Adrenal gland (tissue), 12 donors: ENCODE results near the gene WBP1L. TPM values are rescaled to one million over a fixed set of nuclear protein-coding genes. Genes with fewer than 3 reads are reported as not detected.
A peak's percentile ranks its signal among the peaks of the same experiment; 100 is the strongest.

Experiments used
- DNase-seq, 7 donors: peaks; one replicate each; pipeline ENCODE4 v3.0.0-alpha.2; 2019 to 2020
- H3K27ac ChIP-seq, 5 donors: fragments of 200-600 bp; sonication (generic) in 4 of 5; 1 replicate in 3 of 5; 2 replicates in 2 of 5; pipeline versions ENCODE4 v1.5.1 to v1.8.0; 2016 to 2020; ENCODE audit warnings: mild to moderate bottlenecking in 1 of 5
- H3K27me3 ChIP-seq: fragments of 200-600 bp; 2 replicates; pipeline ENCODE4 v1.8.0; 2021
- H3K36me3 ChIP-seq, 2 donors: fragments of 200-600 bp; replicated peaks in 1 of 2; 1 replicate in 1 of 2; 2 replicates in 1 of 2; pipeline versions ENCODE4 v1.5.1 to v1.8.0; 2018 to 2022
- H3K4me1 ChIP-seq, 2 donors: fragments of 200-600 bp; replicated peaks in 1 of 2; 1 replicate in 1 of 2; 2 replicates in 1 of 2; pipeline versions ENCODE4 v1.5.1 to v1.8.0; 2018 to 2021
- H3K4me3 ChIP-seq, 4 donors: fragments of 200-600 bp; sonication (generic) in 3 of 4; one replicate each; pipeline ENCODE4 v1.5.1; 2016 to 2018
- H3K9me3 ChIP-seq, 3 donors: fragments of 200-600 bp; sonication (generic) in 1 of 3; replicated peaks in 1 of 3; 1 replicate in 2 of 3; 2 replicates in 1 of 3; pipeline versions ENCODE4 v1.5.1 to v1.8.0; 2016 to 2021
- POLR2A ChIP-seq, 2 donors: fragments of 450-650 bp; IDR thresholded peaks; one replicate each; pipeline ENCODE4 v1.6.1; 2017; ENCODE audit warnings: antibody characterized with exemption in 2 of 2, mild to moderate bottlenecking in 2 of 2, moderate library complexity in 1 of 2
- WGBS, 4 donors: extraction: QIAGEN DNeasy Blood & Tissue Kit in 2 of 4; methylation state at CpG; one replicate each; pipeline versions ENCODE4 v1.1.5 to v1.1.7; 2013 to 2017; 5-methylcytosine and 5-hydroxymethylcytosine counted together
- intact Hi-C, 2 donors: fragments of 100-400 bp; cut with DNase I; formaldehyde crosslinking; loops; one replicate each; pipeline versions ENCODE4 v1.14.1 to v1.15.0; 2022 to 2023
- polyA plus RNA-seq, 3 donors: library from polyadenylated mRNA; stranded (reverse); fragments of 200-250 nt in 2 of 3; fragments of 350-450 nt in 1 of 3; fragmentation: Illumina TruSeq in 1 of 3; extraction: RNeasy Lipid Tissue Mini Kit (QIAGEN cat#74804) in 1 of 3; gene quantifications; one replicate each; pipeline ENCODE4 v1.2.3, GENCODE V29; 2013 to 2014
- total RNA-seq, 9 donors: library from RNA; depleted of rRNA in 4 of 9; stranded (reverse); fragments of >200 nt in 4 of 9; fragments of 120-200 nt in 1 of 9; fragmentation: NEBNext Ultra II Directional in 1 of 9; extraction: Animal tissue kit (Norgen Biotek cat#: 25700) in 1 of 9; gene quantifications; one replicate each; pipeline versions ENCODE4 v1.1.0 to v1.2.4, GENCODE V29; 2013 to 2023
- TF ChIP-seq, protein P1 (sequence below), 6 experiments: fragments of 450-650 bp in 4 of 6; fragments of 200-600 bp in 2 of 6; sonication (generic) in 1 of 6; IDR thresholded peaks; 1 replicate in 5 of 6; 2 replicates in 1 of 6; pipeline versions ENCODE4 v1.5.1 to v1.8.0; 2016 to 2021; ENCODE audit warnings: antibody characterized with exemption in 6 of 6, mild to moderate bottlenecking in 2 of 6, moderate library complexity in 1 of 6
- donor health status: healthy with polysubstance abuse.
- donor health status: Bipolar disorder and iron deficiency.
- donor health status: DM: yes; HTN: yes; CAD: no.
- donor health status: DM: no; HTN: no; CAD: no.
- donor health status: DM: no; HTN: no; CAD: no.
- donor health status: DM: yes; HTN: yes; CAD: no.

The WBP1L gene
- total and polyA plus RNA-seq, 12 donors, result 38.5 to 231 (median 107) TPM

DNA sequence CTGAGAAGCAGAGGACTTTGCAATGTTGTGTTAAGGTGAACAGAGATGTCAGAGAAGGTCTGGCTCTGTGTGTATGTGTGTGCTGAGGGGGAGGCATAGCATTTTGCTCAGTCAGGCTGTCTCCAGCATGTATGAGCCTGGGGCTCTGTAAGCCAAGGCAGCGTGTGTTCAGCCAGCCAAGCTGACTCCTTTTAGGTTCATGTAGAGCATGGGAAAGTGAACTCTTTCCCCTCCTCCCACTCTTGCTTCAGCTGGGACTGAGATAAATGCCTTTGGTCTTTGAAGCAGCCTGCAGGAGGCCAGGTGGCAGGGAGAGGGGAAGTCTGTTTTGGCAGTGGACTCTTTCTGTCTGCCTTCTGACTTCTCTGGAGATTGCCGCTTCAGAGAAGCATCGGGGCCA, 25.5 kb upstream of the WBP1L start:
- TF ChIP-seq POLR2A (IDR thresholded peaks at IDR 0.05), result no peak
- TF ChIP-seq, protein P1, sequence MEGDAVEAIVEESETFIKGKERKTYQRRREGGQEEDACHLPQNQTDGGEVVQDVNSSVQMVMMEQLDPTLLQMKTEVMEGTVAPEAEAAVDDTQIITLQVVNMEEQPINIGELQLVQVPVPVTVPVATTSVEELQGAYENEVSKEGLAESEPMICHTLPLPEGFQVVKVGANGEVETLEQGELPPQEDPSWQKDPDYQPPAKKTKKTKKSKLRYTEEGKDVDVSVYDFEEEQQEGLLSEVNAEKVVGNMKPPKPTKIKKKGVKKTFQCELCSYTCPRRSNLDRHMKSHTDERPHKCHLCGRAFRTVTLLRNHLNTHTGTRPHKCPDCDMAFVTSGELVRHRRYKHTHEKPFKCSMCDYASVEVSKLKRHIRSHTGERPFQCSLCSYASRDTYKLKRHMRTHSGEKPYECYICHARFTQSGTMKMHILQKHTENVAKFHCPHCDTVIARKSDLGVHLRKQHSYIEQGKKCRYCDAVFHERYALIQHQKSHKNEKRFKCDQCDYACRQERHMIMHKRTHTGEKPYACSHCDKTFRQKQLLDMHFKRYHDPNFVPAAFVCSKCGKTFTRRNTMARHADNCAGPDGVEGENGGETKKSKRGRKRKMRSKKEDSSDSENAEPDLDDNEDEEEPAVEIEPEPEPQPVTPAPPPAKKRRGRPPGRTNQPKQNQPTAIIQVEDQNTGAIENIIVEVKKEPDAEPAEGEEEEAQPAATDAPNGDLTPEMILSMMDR (IDR thresholded peaks at IDR 0.05), result no peak
- intact Hi-C loops, result no loop called here
- Histone ChIP-seq H3K27ac (peak overlapping the region in 2 of 5 donors; percentile 11 to 63), H3K27me3 (no peaks in the 10 kb centered on the region), H3K36me3 (no peaks in the 10 kb centered on the region), H3K9me3 (no peaks in the 10 kb centered on the region), H3K4me3 (no peak overlapping the region), H3K4me1 (peaks cover 7 to 35% of the 10 kb centered on the region in 2 donors)
- peak in 2 of 7 donors; percentile 35 to 58 for DNase-seq
- WGBS, 4 donors, result 43 to 63% (median 54%) methylated on average over 3 of the region's 3 CpGs

DNA sequence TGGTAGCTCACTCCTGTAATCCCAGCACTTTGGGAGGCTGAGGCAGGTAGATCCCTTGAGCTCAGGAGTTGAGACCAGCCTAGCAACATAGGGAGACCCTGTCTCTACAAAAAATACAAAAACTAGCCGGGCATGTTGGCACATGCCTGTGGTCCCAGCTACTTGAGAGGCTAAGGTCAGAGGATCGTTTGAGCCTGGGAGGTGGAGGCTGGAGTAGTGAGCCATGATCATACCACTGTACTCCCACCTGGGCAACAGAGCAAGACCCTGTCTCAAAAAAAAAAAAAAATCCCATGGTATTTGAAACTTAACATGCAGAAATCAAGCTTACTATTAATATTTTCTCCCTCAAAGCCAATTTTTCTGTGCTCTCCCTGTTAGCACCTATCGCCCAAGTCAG, 23.4 kb upstream of the WBP1L start:
- DNase-seq, result no peak
- no peak overlapping the region for H3K4me3 ChIP-seq
- TF ChIP-seq, protein P1 (IDR thresholded peaks at IDR 0.05), result no peak
- TF ChIP-seq POLR2A (IDR thresholded peaks at IDR 0.05), result no peak
- 84 to 90% (median 86%) methylated on average over 3 of the region's 3 CpGs for WGBS, 4 donors
- no peaks in the 10 kb centered on the region for H3K36me3 ChIP-seq
- intact Hi-C loops, result loop anchor here in 1 of 2 donors (10.0 kb wide), 1 partner anchor 344 kb away; no protein-coding TSS in a partner anchor
- H3K4me1 ChIP-seq, result peaks cover 7 to 27% of the 10 kb centered on the region in 2 donors
- peak overlapping the region in 1 of 5 donors; percentile 63 for H3K27ac ChIP-seq
- H3K9me3 ChIP-seq, result no peaks in the 10 kb centered on the region
- no peaks in the 10 kb centered on the region for H3K27me3 ChIP-seq

DNA sequence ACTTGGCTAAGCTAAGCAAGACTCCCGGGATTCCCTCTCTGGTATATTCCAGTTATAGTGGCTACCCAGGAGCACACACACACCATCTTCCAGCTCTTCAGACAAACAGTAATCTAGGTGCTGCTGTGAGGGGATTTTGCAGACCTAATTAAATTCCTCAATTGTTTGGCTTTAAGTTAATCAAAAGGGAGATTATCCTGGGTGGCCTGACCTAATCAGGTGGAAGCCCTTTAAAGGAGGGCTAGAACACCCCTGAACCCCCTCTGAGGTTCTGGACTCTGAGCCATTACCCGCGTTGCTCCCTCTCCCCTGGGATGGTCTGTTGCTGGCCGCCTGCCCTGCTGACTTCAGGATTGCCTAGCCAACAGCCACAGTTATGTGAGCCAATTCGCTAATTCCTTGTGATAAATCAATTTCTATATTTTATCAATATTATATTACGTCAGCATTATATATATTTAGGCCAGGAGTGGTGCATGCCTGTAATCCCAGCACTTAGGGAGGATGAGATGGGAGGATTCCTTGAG, 22.9 kb upstream of the WBP1L start:
- DNase-seq, result peak in 1 of 7 donors; percentile 41
- no peak for TF ChIP-seq POLR2A (IDR thresholded peaks at IDR 0.05)
- TF ChIP-seq, protein P1 (IDR thresholded peaks at IDR 0.05), result no peak
- no peaks in the 10 kb centered on the region for H3K36me3 ChIP-seq
- intact Hi-C loops, result loop anchor here in 1 of 2 donors (10.0 kb wide), 1 partner anchor 344 kb away; no protein-coding TSS in a partner anchor
- peaks cover 7 to 22% of the 10 kb centered on the region in 2 donors for H3K4me1 ChIP-seq
- H3K4me3 ChIP-seq, result no peak overlapping the region
- WGBS, 4 donors, result 75 to 82% (median 78%) methylated on average over 6 of the region's 6 CpGs
- no peaks in the 10 kb centered on the region for H3K27me3 ChIP-seq
- no peak overlapping the region for H3K27ac ChIP-seq
- no peaks in the 10 kb centered on the region for H3K9me3 ChIP-seq

DNA sequence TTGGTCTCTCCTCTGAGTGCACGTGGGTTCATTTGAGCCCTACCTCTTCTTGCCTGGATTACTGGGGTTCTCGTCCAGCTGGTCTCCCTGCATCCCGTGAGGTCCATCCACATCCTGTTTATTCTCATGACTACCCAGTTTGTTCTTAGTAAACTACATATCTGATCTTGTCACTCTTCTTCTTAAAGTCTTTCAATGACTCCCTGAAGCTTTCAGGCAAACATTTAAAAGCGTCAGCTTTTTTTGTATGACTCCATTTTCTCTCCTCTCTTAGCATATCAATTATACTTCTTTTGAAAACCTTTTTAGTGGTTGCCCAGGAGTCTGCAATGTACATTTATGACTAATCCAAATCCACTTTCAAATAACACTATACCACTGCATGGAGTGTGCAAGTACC, 21.8 kb upstream of the WBP1L start:
- H3K27me3 ChIP-seq, result no peaks in the 10 kb centered on the region
- DNase-seq, result no peak
- H3K4me3 ChIP-seq, result no peak overlapping the region
- H3K36me3 ChIP-seq, result peaks cover 0 to 2% of the 10 kb centered on the region in 2 donors
- H3K4me1 ChIP-seq, result peaks cover 7 to 28% of the 10 kb centered on the region in 2 donors
- TF ChIP-seq, protein P1 (IDR thresholded peaks at IDR 0.05), result no peak
- TF ChIP-seq POLR2A (IDR thresholded peaks at IDR 0.05), result no peak
- intact Hi-C loops, result loop anchor here in 1 of 2 donors (10.0 kb wide), 1 partner anchor 343 kb away; no protein-coding TSS in a partner anchor
- no peak overlapping the region for H3K27ac ChIP-seq
- H3K9me3 ChIP-seq, result no peaks in the 10 kb centered on the region
- WGBS, 4 donors, result 75 to 90% (median 81%) methylated on average over 4 of the region's 4 CpGs
